CD14-positive monocyte (primary cell): ENCODE results near the gene SLC9A9. TPM values are rescaled to one million over a fixed set of nuclear protein-coding genes. Genes with fewer than 3 reads are reported as not detected.

Experiments
- DNase-seq, 3 donors: peaks; one replicate each; pipeline ENCODE4 v3.0.0-alpha.2; 2011 to 2022
- H2AFZ ChIP-seq: 2 replicates; pipeline ENCODE4 v1.6.0; 2012; ENCODE audit warnings: mild to moderate bottlenecking, low read depth, low read length, inconsistent platforms; ENCODE audit not compliant: insufficient read depth, poor library complexity, severe bottlenecking
- H3K27ac ChIP-seq, 2 donors: 1 replicate in 1 of 2; 2 replicates in 1 of 2; pipeline ENCODE4 v1.5.1; 2012 to 2013; ENCODE audit warnings: low read length in 2 of 2, control low read depth in 1 of 2, inconsistent platforms in 1 of 2, low read depth in 1 of 2, mild to moderate bottlenecking in 1 of 2
- H3K27me3 ChIP-seq, 2 donors: one replicate each; pipeline versions ENCODE4 v1.6.0 to v1.6.1; 2011 to 2013; ENCODE audit warnings: low read length in 2 of 2; ENCODE audit not compliant: control insufficient read depth in 2 of 2, insufficient read depth in 2 of 2
- H3K36me3 ChIP-seq, 2 donors: replicated peaks in 1 of 2; 1 replicate in 1 of 2; 2 replicates in 1 of 2; pipeline versions ENCODE4 v1.5.1 to v1.6.1; 2012 to 2013; ENCODE audit warnings: low read length in 2 of 2, control low read depth in 1 of 2, inconsistent platforms in 1 of 2, mild to moderate bottlenecking in 1 of 2; ENCODE audit not compliant: insufficient read depth in 2 of 2, control insufficient read depth in 1 of 2
- H3K4me1 ChIP-seq, 2 donors: 1 replicate in 1 of 2; 2 replicates in 1 of 2; pipeline versions ENCODE4 v1.5.1 to v1.6.1; 2012 to 2013; ENCODE audit warnings: low read length in 2 of 2, control low read depth in 1 of 2, inconsistent platforms in 1 of 2, mild to moderate bottlenecking in 1 of 2, moderate library complexity in 1 of 2; ENCODE audit not compliant: insufficient read depth in 2 of 2, control insufficient read depth in 1 of 2
- H3K4me2 ChIP-seq: replicated peaks from 2 replicates; pipeline ENCODE3; 2012; ENCODE audit warnings: low read length, moderate library complexity, mild to moderate bottlenecking; ENCODE audit not compliant: poor library complexity, severe bottlenecking; ENCODE audit errors: extremely low read depth
- H3K4me3 ChIP-seq, 3 experiments: fragments of 200-600 bp in 1 of 3; sonication (generic) in 1 of 3; replicated peaks in 1 of 3; 1 replicate in 2 of 3; 2 replicates in 1 of 3; pipeline ENCODE4 v1.5.1; 2011 to 2013; ENCODE audit warnings: low read length in 3 of 3, mild to moderate bottlenecking in 3 of 3, control low read depth in 2 of 3, low read depth in 2 of 3, inconsistent platforms in 1 of 3, moderate library complexity in 1 of 3
- H3K79me2 ChIP-seq: 2 replicates; pipeline ENCODE4 v1.6.0; 2012; ENCODE audit warnings: mild to moderate bottlenecking, control low read depth, inconsistent platforms, low read length, moderate library complexity; ENCODE audit not compliant: insufficient read depth
- H3K9ac ChIP-seq: 2 replicates; pipeline ENCODE4 v1.6.0; 2017; ENCODE audit warnings: low read length, mild to moderate bottlenecking; ENCODE audit not compliant: insufficient read depth, poor library complexity, severe bottlenecking
- H3K9me3 ChIP-seq, 2 donors: replicated peaks in 1 of 2; 1 replicate in 1 of 2; 2 replicates in 1 of 2; pipeline versions ENCODE4 v1.5.1 to v1.6.1; 2012 to 2013; ENCODE audit warnings: low read length in 2 of 2, control low read depth in 1 of 2; ENCODE audit not compliant: control insufficient read depth in 1 of 2, insufficient read depth in 1 of 2
- H4K20me1 ChIP-seq: 2 replicates; pipeline ENCODE4 v1.6.0; 2012; ENCODE audit warnings: mild to moderate bottlenecking, low read length, control low read depth, moderate library complexity; ENCODE audit not compliant: insufficient read depth
- H3K27ac Mint-ChIP-seq, 7 donors: one replicate each; pipeline ENCODE4 v1.8.0; 2020; ENCODE audit warnings: mild to moderate bottlenecking in 7 of 7, mixed read lengths in 7 of 7, moderate library complexity in 6 of 7, inconsistent platforms in 2 of 7
- H3K27me3 Mint-ChIP-seq, 3 donors: one replicate each; pipeline ENCODE4 v1.8.0; 2021 to 2022; ENCODE audit warnings: low read depth in 3 of 3, mild to moderate bottlenecking in 3 of 3, mixed read lengths in 3 of 3, moderate library complexity in 3 of 3, inconsistent platforms in 1 of 3
- H3K36me3 Mint-ChIP-seq, 2 donors: one replicate each; pipeline ENCODE4 v1.8.0; 2020; ENCODE audit warnings: mixed read lengths in 2 of 2, inconsistent platforms in 1 of 2, mild to moderate bottlenecking in 1 of 2
- H3K4me1 Mint-ChIP-seq: one replicate; pipeline ENCODE4 v1.8.0; 2020; ENCODE audit warnings: mild to moderate bottlenecking, mixed read lengths
- H3K4me3 Mint-ChIP-seq, 2 donors: one replicate each; pipeline ENCODE4 v1.8.0; 2020; ENCODE audit warnings: mild to moderate bottlenecking in 2 of 2, mixed read lengths in 2 of 2, moderate library complexity in 1 of 2
- H3K9me3 Mint-ChIP-seq, 7 donors: one replicate each; pipeline ENCODE4 v1.8.0; 2020 to 2022; ENCODE audit warnings: mixed read lengths in 7 of 7, mild to moderate bottlenecking in 6 of 7, moderate library complexity in 6 of 7, inconsistent platforms in 2 of 7
- CTCF ChIP-seq: fragments of 200-600 bp; IDR thresholded peaks from one replicate; pipeline ENCODE4 v1.8.0; 2022; ENCODE audit warnings: antibody characterized with exemption, mild to moderate bottlenecking
- WGBS: methylation state at CpG from one replicate; pipeline ENCODE4 v1.1.5; 2013; ENCODE audit warnings: missing lambda C conversion rate; ENCODE audit not compliant: insufficient coverage; 5-methylcytosine and 5-hydroxymethylcytosine counted together
- intact Hi-C, 2 donors: fragments of 100-400 bp; cut with micrococcal nuclease; formaldehyde crosslinking; loops; one replicate each; pipeline versions ENCODE4 v1.15.0 to v1.15.1; 2023
- polyA plus RNA-seq, 3 donors: library from polyadenylated mRNA; depleted of rRNA in 1 of 3; unstranded in 2 of 3; stranded (reverse) in 1 of 3; fragments of 300-500 nt in 2 of 3; fragments of >200 nt in 1 of 3; fragmentation: Illumina TruSeq in 2 of 3; gene quantifications; 1 replicate in 2 of 3; 2 replicates in 1 of 3; pipeline ENCODE4 v1.2.3, GENCODE V29; 2012 to 2021

SLC9A9 gene
- polyA plus RNA-seq, 3 donors, result 14.1 to 32.8 (median 27.0) TPM

DNA sequence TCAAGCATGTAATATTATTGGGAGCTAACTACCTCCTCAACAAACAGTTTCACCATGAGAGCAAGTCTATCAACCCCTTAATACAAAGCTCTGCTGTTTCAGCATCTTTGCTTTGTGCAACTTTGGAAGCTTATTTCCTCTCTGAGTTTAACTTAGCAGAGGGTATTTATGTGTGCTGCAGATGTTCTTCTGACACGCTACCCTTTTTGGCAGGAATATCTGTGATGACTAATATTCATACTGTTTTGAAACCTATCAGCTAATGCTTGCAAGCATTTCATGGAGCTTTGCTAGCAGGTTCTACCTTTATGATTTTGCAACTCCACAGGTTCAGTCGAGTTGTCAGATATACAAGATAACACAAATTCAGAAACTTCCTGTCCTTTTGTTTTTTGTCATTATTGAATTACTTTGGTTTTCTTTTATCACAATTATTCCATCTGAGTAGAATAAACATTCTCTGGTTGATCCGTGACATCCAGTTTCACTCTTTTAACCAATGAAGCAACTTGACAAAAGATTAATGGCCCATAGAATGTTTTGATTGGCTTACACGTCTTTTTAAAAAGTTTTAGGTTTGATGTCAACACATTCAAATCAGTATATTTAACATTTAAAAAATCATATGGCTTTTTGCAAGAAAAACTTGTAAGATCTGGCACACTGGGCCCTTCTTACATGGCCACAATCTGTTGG lies 1.7 kb upstream of the SLC9A9 start:
- no peaks in the 10 kb centered on the region for H4K20me1 ChIP-seq
- H3K4me1 Mint-ChIP-seq, result peaks cover 49% of the 10 kb centered on the region

DNA sequence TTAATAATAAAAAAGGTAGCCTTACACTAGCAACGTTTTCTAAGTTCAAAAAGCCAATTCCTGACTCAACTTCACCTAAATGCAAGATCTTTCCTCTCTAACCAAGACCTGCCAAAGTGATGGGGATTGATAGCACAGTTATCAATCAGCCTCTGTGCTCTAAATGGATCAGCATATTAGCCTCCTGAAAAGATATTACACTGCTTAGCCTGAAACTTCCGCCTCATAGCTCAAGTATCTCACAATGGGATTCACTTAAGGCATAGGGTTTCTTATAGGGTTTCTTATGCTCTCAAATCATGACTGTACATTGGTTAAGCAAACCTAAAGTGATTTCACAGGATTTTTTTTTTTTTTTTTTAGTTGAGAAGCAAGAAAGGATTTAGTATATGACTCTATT lies 436 bp upstream of the SLC9A9 start:
- peak overlapping the region; percentile 92 for H3K4me2 ChIP-seq
- peaks cover 0 to 4% (median 3%) of the 10 kb centered on the region in 3 donors for H3K27me3 Mint-ChIP-seq
- peaks cover 0 to 3% of the 10 kb centered on the region in 2 donors for H3K36me3 Mint-ChIP-seq
- peak overlapping the region in 1 of 2 donors; percentile 92 for H3K27ac ChIP-seq
- no peak for DNase-seq
- no peaks in the 10 kb centered on the region for H3K36me3 ChIP-seq
- TF ChIP-seq CTCF, result no peak
- H3K4me1 ChIP-seq, result peaks cover 23 to 45% of the 10 kb centered on the region in 2 donors
- peaks cover 33% of the 10 kb centered on the region for H3K79me2 ChIP-seq
- H4K20me1 ChIP-seq, result no peaks in the 10 kb centered on the region
- no CpG with 5 or more reads among the region's 2 CpGs for WGBS
- H3K4me3 Mint-ChIP-seq, result no peak overlapping the region
- peak overlapping the region in 4 of 7 donors; percentile 8 to 93 (median 66) for H3K27ac Mint-ChIP-seq
- intact Hi-C loops, result loop anchor here in 1 of 2 donors (10.0 kb wide), 1 partner anchor 54 kb away; no protein-coding TSS in a partner anchor
- no peaks in the 10 kb centered on the region for H3K27me3 ChIP-seq
- H2AFZ ChIP-seq, result peak overlapping the region; percentile 74
- peaks cover 56% of the 10 kb centered on the region for H3K4me1 Mint-ChIP-seq
- no peak overlapping the region for H3K9ac ChIP-seq
- H3K4me3 ChIP-seq, result peak overlapping the region in 1 of 3 experiments; percentile 96
- H3K9me3 Mint-ChIP-seq, result no peaks in the 10 kb centered on the region
- H3K9me3 ChIP-seq, result no peaks in the 10 kb centered on the region

More for the DNA sequence above, 1.7 kb upstream of the SLC9A9 start:
- Mint-ChIP-seq H3K27ac (no peak overlapping the region), H3K9me3 (no peaks in the 10 kb centered on the region), H3K36me3 (peaks cover 0 to 3% of the 10 kb centered on the region in 2 donors), H3K4me3 (no peak overlapping the region), H3K27me3 (peaks cover 0 to 4% (median 3%) of the 10 kb centered on the region in 3 donors)
- Histone ChIP-seq H3K79me2 (peaks cover 27% of the 10 kb centered on the region), H3K27me3 (no peaks in the 10 kb centered on the region), H3K4me2 (no peak overlapping the region), H2AFZ (peak overlapping the region; percentile 30), H3K9me3 (no peaks in the 10 kb centered on the region), H3K27ac (peak overlapping the region in 1 of 2 donors; percentile 42), H3K4me1 (peaks cover 23 to 45% of the 10 kb centered on the region in 2 donors), H3K9ac (no peak overlapping the region), H3K4me3 (no peak overlapping the region), H3K36me3 (no peaks in the 10 kb centered on the region)
- WGBS, result no CpG with 5 or more reads among the region's 4 CpGs
- no peak for TF ChIP-seq CTCF
- intact Hi-C loops, result loop anchor here (5.0 to 10.0 kb wide), 2 partner anchors 38 to 55 kb away; no protein-coding TSS in a partner anchor
- DNase-seq, result peak; percentile 25 to 74 (median 46)
